Hippocampal formation (tissue), 2 donors: ENCODE measurements around the gene CNPY1.

Source experiments
- DNase-seq, 2 donors: peaks; one replicate each; lab custom pipeline; 2025; lab: John Stamatoyannopoulos, UW

CNPY1 gene

DNA sequence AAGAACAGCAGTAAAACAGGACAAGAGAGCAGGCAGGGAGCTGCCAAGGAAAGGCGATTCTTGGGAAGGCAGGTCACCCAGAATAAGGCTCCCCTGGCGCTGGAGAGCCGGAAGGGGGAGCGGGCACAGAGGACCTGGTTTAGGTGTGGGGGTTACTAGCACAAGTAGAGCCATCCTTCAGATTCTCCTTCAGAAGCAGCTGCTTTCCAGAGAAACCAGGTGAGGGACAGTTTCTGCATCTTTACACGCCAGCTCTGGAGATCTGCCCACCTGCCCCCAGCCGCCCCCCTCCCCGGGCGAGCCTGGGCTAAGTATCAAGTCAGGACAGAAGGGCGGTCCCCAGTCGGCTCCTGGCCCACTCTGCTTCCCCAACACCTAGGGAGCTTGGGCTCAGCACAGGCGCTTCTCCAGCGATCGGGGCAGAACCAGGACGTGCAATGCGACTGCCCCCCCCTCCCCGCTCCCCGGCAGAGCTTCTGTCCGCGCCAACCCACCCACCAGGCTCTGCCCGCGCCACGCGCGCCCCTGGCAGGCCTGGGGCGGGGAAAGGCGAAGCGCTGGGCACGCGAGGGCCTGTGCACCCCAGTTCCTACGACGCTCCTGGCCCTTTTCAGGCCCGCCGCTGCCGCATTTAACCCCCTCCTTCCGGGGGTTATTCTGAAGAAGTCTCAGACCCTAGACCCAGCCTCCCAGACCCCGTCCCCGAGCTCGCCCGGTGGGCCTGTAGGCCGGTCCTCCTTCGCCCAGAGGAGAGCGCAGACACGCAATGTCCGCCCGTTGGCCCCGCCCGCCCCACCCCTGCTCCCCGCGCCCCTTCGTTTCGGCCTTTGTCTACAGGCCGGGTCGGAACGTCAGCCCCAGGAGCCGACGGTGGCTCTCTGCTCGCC lies 92.8 kb downstream of the CNPY1 start:
- no peak for DNase-seq

DNA sequence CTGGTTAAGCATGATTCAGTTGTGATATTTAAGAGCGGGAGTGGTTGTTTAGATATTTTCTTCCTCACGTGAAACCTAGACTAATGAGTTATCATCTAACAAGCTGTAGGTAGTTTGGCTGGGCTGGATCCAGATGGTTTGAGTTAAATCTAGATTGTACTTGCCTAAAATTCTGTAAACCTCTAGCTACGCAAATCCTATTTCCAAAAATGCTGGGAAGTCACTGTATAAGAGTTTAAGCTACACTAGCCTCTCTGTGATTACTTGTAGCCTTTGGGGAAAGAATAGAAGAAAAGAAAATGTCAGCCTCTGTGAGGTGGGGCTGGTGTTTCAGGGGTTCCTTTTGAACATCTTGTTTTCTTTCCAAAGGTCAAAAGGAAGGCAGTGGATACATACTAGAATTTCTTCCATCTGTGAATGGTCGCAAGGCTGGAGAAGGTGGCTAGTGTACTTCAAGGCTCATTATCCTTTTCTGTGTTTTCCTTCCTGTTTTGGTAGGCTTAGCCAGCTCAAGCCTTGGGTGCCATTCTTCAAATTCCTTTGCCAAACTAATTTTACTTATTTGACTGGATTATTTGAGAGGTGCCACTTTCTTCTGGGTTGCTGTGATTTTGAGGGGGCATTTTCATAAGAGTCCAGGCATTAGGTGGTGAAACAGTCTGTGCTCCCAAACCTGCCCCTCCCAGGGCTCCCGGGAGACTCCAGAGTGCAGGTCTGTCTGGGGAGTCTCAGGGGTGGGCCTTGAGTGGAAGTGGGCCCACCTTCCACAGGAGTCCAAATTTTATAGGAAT lies 93.7 kb downstream of the CNPY1 start:
- no peak for DNase-seq

DNA sequence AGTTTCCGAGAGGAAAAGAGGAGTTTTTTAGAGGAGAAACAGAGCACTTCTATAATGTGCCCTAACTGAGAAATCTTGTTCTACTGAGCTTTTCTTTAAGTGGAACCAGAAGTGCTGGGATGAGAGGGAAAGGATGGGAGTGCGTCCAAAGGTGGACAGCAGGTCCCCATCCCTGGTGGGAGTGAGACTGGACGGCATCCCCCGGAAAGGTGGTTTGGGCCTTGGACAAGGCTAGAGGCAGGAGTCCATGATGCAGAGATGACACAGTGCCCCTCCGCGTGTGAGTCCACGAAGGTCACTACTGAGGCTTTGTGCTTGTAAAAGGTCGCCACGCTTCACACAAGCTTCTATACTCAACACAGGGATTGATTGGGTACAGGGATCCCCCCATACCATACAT lies 94.5 kb downstream of the CNPY1 start:
- DNase-seq = no peak
